Endothelial cell (in vitro differentiated cells): ENCODE data around the gene ZNF554. TPM values are rescaled to one million over a fixed set of nuclear protein-coding genes. Genes with fewer than 3 reads are reported as not detected.

ENCODE experiments used
- DNase-seq: peaks from one replicate; pipeline ENCODE4 v3.0.0; 2021; ENCODE audit warnings: low spot score
- H3K27ac Mint-ChIP-seq: one replicate; pipeline ENCODE4 v1.8.0; 2021; ENCODE audit warnings: mixed read lengths, inconsistent platforms; ENCODE audit not compliant: unreplicated experiment
- H3K27me3 Mint-ChIP-seq: one replicate; pipeline ENCODE4 v1.8.0; 2021; ENCODE audit warnings: mild to moderate bottlenecking, moderate library complexity, mixed read lengths, inconsistent platforms; ENCODE audit not compliant: unreplicated experiment
- H3K36me3 Mint-ChIP-seq: one replicate; pipeline ENCODE4 v1.8.0; 2021; ENCODE audit warnings: mild to moderate bottlenecking, low read depth, mixed read lengths, inconsistent platforms; ENCODE audit not compliant: unreplicated experiment
- H3K4me1 Mint-ChIP-seq: one replicate; pipeline ENCODE4 v1.8.0; 2021; ENCODE audit warnings: mild to moderate bottlenecking, mixed read lengths, inconsistent platforms; ENCODE audit not compliant: unreplicated experiment
- H3K4me3 Mint-ChIP-seq: one replicate; pipeline ENCODE4 v1.8.0; 2021; ENCODE audit warnings: mild to moderate bottlenecking, mixed read lengths, inconsistent platforms; ENCODE audit not compliant: unreplicated experiment
- H3K9me3 Mint-ChIP-seq: one replicate; pipeline ENCODE4 v1.8.0; 2021; ENCODE audit warnings: mixed read lengths, inconsistent platforms; ENCODE audit not compliant: unreplicated experiment
- total RNA-seq: library from RNA; stranded (reverse); fragmentation: NEBNext Ultra II Directional; extraction: Animal tissue kit (Norgen Biotek cat#: 25700); gene quantifications from one replicate; pipeline ENCODE4 v1.2.1, GENCODE V29; 2021; ENCODE audit not compliant: unreplicated experiment
- TF ChIP-seq, protein P1 (sequence below): fragments of 200-600 bp; sonication (generic); IDR thresholded peaks from one replicate; pipeline ENCODE4 v1.5.0; 2021; ENCODE audit warnings: antibody characterized with exemption; ENCODE audit not compliant: unreplicated experiment

ZNF554 gene
- total RNA-seq, 1 donor from 2014 or later = 9.0 TPM

DNA sequence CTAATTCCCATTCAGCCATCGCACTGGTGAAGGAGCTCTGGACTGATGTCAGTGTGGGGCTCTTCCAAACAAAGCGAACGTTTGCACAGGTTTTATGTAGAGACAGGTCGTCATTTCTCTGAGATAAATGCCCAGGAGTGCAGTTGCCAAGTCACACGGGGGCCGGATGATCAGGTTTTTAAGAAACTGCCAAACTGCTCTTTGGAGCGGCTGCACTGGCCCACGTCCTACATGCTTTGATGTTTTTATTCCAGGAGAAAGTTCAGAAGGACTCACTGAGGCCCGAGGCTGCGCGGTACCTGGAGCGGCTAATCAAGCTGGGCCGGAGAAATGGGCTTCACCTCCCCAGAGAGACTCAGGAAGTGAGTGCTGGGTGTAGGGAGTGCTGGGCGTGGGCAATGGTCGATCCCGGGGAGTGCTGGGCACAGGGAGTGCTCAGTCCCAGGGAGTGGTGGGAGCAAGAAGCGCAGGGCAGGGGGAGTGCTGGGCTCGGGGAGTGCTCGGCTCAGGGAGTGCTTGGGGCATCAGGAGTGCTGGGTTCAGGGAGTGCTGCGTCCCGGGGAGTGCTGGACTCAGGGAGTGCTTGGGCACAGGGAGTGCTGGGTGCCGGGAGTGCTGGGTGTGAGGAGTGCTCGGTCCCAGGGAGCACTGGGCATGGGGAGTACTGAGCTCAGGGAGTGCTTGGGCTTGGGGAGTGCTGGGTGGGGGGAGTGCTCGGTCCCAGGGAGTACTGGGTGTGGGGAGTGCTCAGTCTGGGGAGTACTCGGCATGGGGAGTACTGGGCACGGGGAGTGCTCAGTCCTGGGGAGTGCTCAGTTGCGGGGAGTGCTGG lies 23.6 kb upstream of the ZNF554 start:
- no peak for DNase-seq
- Mint-ChIP-seq H3K9me3 (no peaks in the 10 kb centered on the region), H3K4me1 (no peaks in the 10 kb centered on the region), H3K4me3 (peak overlapping the region; percentile 8), H3K27me3 (peaks cover 5% of the 10 kb centered on the region), H3K27ac (no peak overlapping the region), H3K36me3 (peaks cover 20% of the 10 kb centered on the region)
- TF ChIP-seq, protein P1, sequence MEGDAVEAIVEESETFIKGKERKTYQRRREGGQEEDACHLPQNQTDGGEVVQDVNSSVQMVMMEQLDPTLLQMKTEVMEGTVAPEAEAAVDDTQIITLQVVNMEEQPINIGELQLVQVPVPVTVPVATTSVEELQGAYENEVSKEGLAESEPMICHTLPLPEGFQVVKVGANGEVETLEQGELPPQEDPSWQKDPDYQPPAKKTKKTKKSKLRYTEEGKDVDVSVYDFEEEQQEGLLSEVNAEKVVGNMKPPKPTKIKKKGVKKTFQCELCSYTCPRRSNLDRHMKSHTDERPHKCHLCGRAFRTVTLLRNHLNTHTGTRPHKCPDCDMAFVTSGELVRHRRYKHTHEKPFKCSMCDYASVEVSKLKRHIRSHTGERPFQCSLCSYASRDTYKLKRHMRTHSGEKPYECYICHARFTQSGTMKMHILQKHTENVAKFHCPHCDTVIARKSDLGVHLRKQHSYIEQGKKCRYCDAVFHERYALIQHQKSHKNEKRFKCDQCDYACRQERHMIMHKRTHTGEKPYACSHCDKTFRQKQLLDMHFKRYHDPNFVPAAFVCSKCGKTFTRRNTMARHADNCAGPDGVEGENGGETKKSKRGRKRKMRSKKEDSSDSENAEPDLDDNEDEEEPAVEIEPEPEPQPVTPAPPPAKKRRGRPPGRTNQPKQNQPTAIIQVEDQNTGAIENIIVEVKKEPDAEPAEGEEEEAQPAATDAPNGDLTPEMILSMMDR = no peak

DNA sequence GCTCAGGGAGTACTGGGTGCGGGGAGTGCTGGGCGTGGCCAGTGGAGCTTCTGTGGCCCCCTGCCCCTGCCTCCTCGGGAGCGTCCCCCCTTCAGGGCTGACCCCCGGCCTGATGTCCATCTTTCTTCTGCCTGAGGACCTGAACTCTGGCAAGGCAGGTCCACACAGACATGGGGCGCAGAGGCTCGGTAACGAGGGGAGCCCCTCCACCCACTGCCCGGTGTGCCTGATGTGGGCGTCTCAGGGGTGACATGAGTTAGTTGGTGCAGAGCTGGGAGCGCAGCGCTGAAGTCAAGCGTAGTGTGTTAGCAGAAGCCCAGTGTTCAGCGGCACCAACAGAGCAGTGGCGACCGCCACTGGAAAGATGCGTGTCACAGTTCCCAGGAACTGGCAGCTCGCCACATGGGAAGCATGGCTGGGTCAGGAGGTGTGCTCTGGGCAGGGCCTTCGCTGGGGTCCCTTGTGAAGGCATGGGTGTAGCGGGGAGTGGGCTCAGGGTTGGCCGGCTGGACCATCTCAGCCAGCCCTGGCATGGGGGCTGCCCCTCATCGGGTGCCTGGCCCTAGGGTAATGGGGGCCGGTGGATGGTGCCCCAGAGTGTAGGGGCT lies 22.9 kb upstream of the ZNF554 start:
- H3K4me1 Mint-ChIP-seq = no peaks in the 10 kb centered on the region
- H3K4me3 Mint-ChIP-seq = no peak overlapping the region
- TF ChIP-seq, protein P1 = no peak
- no peak for DNase-seq
- H3K36me3 Mint-ChIP-seq = peaks cover 22% of the 10 kb centered on the region
- no peaks in the 10 kb centered on the region for H3K9me3 Mint-ChIP-seq
- no peak overlapping the region for H3K27ac Mint-ChIP-seq
- peaks cover 5% of the 10 kb centered on the region for H3K27me3 Mint-ChIP-seq

- Mint-ChIP-seq H3K27me3 (peaks cover 5% of the 10 kb centered on the region), H3K9me3 (no peaks in the 10 kb centered on the region), H3K36me3 (peaks cover 22% of the 10 kb centered on the region), H3K4me3 (no peak overlapping the region), H3K4me1 (no peaks in the 10 kb centered on the region), H3K27ac (no peak overlapping the region)
- DNase-seq = no peak
- TF ChIP-seq, protein P1 = no peak
These were observed 22.4 kb upstream of the ZNF554 start for GRCh38 chr19:2797280-2797679.

DNA sequence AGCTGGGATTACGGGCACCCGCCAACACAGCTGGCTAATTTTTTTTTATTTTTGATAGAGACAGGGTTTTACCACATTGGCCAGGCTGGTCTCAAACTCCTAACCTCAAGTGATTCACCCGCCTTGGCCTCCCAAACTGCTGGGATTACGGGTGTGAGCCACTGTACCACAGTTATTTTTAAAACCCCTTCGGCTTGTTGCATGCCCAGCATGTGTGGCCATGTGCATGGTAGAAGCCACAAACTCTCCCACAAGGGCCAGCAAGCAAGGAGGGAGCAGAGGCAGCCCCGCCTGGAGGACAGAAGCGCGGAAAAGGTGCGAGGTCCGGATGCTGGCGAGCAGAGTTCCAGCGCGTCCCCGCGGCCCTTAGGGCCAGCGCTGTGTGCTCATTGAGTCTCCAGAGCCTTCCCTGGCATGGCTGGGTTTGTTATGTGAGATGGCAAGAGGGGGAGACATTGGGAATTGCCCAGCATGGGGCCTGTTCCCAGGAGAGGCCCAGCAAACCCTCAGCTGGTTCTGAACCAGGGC lies 21.4 kb upstream of the ZNF554 start:
- Mint-ChIP-seq H3K27ac (no peak overlapping the region), H3K27me3 (peaks cover 5% of the 10 kb centered on the region), H3K4me1 (no peaks in the 10 kb centered on the region), H3K9me3 (no peaks in the 10 kb centered on the region), H3K4me3 (no peak overlapping the region), H3K36me3 (peaks cover 24% of the 10 kb centered on the region)
- TF ChIP-seq, protein P1 = no peak
- DNase-seq = no peak

- Mint-ChIP-seq H3K4me1 (no peaks in the 10 kb centered on the region), H3K27ac (no peak overlapping the region), H3K9me3 (no peaks in the 10 kb centered on the region), H3K4me3 (no peak overlapping the region), H3K36me3 (peaks cover 23% of the 10 kb centered on the region), H3K27me3 (peaks cover 4% of the 10 kb centered on the region)
- no peak for DNase-seq
- TF ChIP-seq, protein P1 = no peak
These were observed 20.9 kb upstream of the ZNF554 start for GRCh38 chr19:2798733-2799132.
